Measurements from ENCODE around the gene DRC7.

- TF ChIP-seq POLR2AphosphoS5 (IDR thresholded peaks at IDR 0.05; ENCODE audit: low read length) = no peak
- no peak for TF ChIP-seq CREB1 (IDR thresholded peaks at IDR 0.05; ENCODE audit: low read depth)
- TF ChIP-seq TARDBP (IDR thresholded peaks at IDR 0.05; ENCODE audit: borderline replicate concordance) = no peak
These were observed 52.9 kb downstream of the DRC7 start for GRCh38 chr16:57747496-57747895.
